Left ventricle myocardium inferior (tissue), 1 donor: ENCODE measurements around the gene NKX6-2. TPM values are rescaled to one million over a fixed set of nuclear protein-coding genes. Genes with fewer than 3 reads are reported as not detected.
A peak's percentile ranks its signal among the peaks of the same experiment; 100 is the strongest.

Experiments
- DNase-seq: peaks from one replicate; pipeline ENCODE4 v3.0.0-alpha.2; 2020
- H3K27ac ChIP-seq: fragments of 200-600 bp; replicated peaks from 2 replicates; pipeline ENCODE4 v1.8.0; 2021
- H3K27me3 ChIP-seq: fragments of 200-600 bp; 2 replicates; pipeline ENCODE4 v1.8.0; 2021; ENCODE audit warnings: low read depth
- H3K36me3 ChIP-seq: fragments of 200-600 bp; 2 replicates; pipeline ENCODE4 v1.8.0; 2021
- H3K4me1 ChIP-seq: fragments of 200-600 bp; 2 replicates; pipeline ENCODE4 v1.8.0; 2021
- H3K4me3 ChIP-seq: fragments of 200-600 bp; 2 replicates; pipeline ENCODE4 v1.8.0; 2021; ENCODE audit warnings: mild to moderate bottlenecking, moderate library complexity
- H3K9me3 ChIP-seq: fragments of 200-600 bp; replicated peaks from 2 replicates; pipeline ENCODE4 v1.8.0; 2021
- CTCF ChIP-seq: fragments of 200-600 bp; IDR thresholded peaks from 2 replicates; pipeline ENCODE4 v1.8.0; 2021; ENCODE audit warnings: antibody characterized with exemption, mild to moderate bottlenecking, borderline replicate concordance
- intact Hi-C: fragments of 100-400 bp; cut with micrococcal nuclease; formaldehyde crosslinking; loops from one replicate; pipeline ENCODE4 v1.11.0; 2022
- total RNA-seq: library from RNA; stranded (reverse); fragmentation: NEBNext Ultra II Directional; extraction: Animal tissue kit (Norgen Biotek cat#: 25700); gene quantifications from one replicate; pipeline ENCODE4 v1.2.1, GENCODE V29; 2021
- donor health status: DM: no; HTN: yes; CAD: no; lungs with severe emphysema.

NKX6-2 gene
- total RNA-seq, 1 donor from 2014 or later, result not detected

GRCh38 chr10:132808383-132809231 is 22.7 kb upstream of the NKX6-2 start:
- Histone ChIP-seq H3K9me3 (no peaks in the 10 kb centered on the region), H3K27ac (no peak overlapping the region), H3K27me3 (peaks cover 76% of the 10 kb centered on the region), H3K4me3 (no peak overlapping the region), H3K4me1 (no peaks in the 10 kb centered on the region), H3K36me3 (no peaks in the 10 kb centered on the region)
- intact Hi-C loops, result no loop called here
- peak; percentile 12 for DNase-seq
- no peak for TF ChIP-seq CTCF

DNA sequence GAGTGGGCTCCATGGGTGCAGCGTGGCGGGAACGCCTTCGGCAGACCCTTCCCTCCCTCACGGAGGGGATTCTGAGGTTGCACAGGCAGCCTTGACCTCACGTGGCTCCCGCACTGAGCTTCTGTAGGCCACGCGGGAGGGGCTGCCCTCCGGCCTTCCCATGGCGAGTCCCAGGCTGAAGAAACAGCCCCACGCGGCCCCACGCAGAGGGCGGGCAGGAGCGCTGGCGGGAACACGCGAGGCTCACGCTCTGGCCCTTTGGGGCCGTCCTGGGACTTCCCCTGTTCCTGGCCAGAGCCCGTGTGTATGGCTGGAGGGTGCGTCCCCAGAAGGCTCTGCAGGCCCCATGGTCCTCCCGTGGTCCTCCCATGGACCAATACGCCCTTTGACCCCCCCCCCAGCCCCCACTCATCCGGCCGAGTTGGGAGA is 21.7 kb upstream of the NKX6-2 start:
- Histone ChIP-seq H3K27me3 (peaks cover 79% of the 10 kb centered on the region), H3K4me3 (no peak overlapping the region), H3K9me3 (no peaks in the 10 kb centered on the region), H3K27ac (no peak overlapping the region), H3K4me1 (no peaks in the 10 kb centered on the region), H3K36me3 (no peaks in the 10 kb centered on the region)
- peak; percentile 9 for DNase-seq
- TF ChIP-seq CTCF, result no peak
- intact Hi-C loops, result no loop called here

DNA sequence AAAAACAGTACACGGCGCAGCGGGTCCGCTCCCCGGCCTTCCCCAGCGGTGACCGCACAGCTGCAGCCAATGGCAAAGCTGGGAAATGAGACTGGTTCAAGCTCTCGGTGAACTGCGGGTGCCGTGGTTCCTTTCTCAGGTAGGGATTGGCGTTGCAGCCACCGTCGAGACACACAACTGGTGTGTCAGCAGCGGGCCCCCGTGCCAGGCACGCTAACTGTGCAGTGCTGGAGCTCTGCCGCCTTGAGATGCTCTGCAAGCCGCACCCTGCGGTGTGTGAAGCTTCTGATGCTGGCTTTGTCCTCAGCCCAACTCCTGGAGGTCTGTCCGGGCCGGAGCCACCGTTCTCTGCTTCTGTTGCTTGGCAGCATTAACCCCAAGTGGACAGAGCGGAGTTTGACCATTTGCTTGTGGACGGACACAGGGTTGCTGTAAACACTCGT is 20.6 kb upstream of the NKX6-2 start:
- no peaks in the 10 kb centered on the region for H3K36me3 ChIP-seq
- H3K4me3 ChIP-seq, result no peak overlapping the region
- no peak overlapping the region for H3K27ac ChIP-seq
- intact Hi-C loops, result no loop called here
- H3K4me1 ChIP-seq, result no peaks in the 10 kb centered on the region
- H3K9me3 ChIP-seq, result peaks cover 6% of the 10 kb centered on the region
- peak; percentile 9 for DNase-seq
- TF ChIP-seq CTCF, result no peak
- peaks cover 76% of the 10 kb centered on the region for H3K27me3 ChIP-seq

- no peak for TF ChIP-seq CTCF
- no peaks in the 10 kb centered on the region for H3K36me3 ChIP-seq
- peaks cover 6% of the 10 kb centered on the region for H3K9me3 ChIP-seq
- peaks cover 73% of the 10 kb centered on the region for H3K27me3 ChIP-seq
- intact Hi-C loops, result no loop called here
- no peaks in the 10 kb centered on the region for H3K4me1 ChIP-seq
- H3K27ac ChIP-seq, result no peak overlapping the region
- no peak for DNase-seq
- H3K4me3 ChIP-seq, result no peak overlapping the region
Observed at GRCh38 chr10:132806110-132806509, 20.2 kb upstream of the NKX6-2 start.

DNA sequence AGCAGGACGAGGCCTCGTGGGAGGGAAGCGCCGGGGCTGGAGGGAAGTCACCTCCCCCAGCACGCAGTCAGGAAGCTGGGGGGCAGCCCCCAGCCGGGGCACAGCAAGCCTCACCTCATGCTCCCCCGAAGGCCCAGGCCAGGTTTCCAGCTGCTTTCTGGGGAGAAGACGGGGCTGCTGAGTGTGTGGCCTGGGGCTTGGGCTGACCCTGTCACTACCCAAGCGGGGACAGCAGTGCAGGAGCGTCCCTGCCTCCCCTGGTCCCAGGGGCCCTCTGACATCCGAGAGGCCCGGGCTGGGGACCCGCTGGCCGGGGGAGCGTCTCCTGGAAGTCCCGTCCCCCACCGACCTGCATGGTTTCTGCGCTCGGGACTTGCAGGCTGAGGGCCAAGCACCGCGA is 19.7 kb upstream of the NKX6-2 start:
- peaks cover 6% of the 10 kb centered on the region for H3K9me3 ChIP-seq
- no peak overlapping the region for H3K4me3 ChIP-seq
- no peak for DNase-seq
- no peak overlapping the region for H3K27ac ChIP-seq
- H3K36me3 ChIP-seq, result no peaks in the 10 kb centered on the region
- TF ChIP-seq CTCF, result no peak
- H3K4me1 ChIP-seq, result no peaks in the 10 kb centered on the region
- peaks cover 68% of the 10 kb centered on the region for H3K27me3 ChIP-seq
- intact Hi-C loops, result no loop called here
